HG03108 (cell line): Measurements from ENCODE around the gene CD1C.
"Not testable (repeated sequence)": the region's sequence is repeated elsewhere in the genome, so short reads cannot be mapped to it uniquely, and the experiment has no call there.

Source experiments
- ATAC-seq: cut with Tn5 transposase; IDR thresholded peaks from one replicate; pipeline ENCODE4 v1.9.1; 2021; ENCODE audit warnings: moderate library complexity; ENCODE audit not compliant: unreplicated experiment

CD1C gene

GRCh38 chr1:158327481-158327880 lies 37.8 kb downstream of the CD1C start:
- ATAC-seq: no peak

GRCh38 chr1:158328426-158328825 lies 38.7 kb downstream of the CD1C start:
- no peak for ATAC-seq

- no peak for ATAC-seq
These were observed 39.6 kb downstream of the CD1C start for GRCh38 chr1:158329300-158329699.

GRCh38 chr1:158329733-158330132 lies 40.0 kb downstream of the CD1C start:
- no peak for ATAC-seq

- ATAC-seq: no peak
These were observed 40.8 kb downstream of the CD1C start for GRCh38 chr1:158330391-158331105.

GRCh38 chr1:158331106-158331425 lies 41.3 kb downstream of the CD1C start:
- ATAC-seq: no peak

GRCh38 chr1:158331481-158332150 lies 41.9 kb downstream of the CD1C start, which contains the start of gene CD1B:
CD1B (minus strand) TSS chr1:158331531; CDS start chr1:158331423, 108 bp downstream.
- no peak for ATAC-seq

GRCh38 chr1:158333405-158334155 lies 43.9 kb downstream of the CD1C start:
- ATAC-seq: no peak

GRCh38 chr1:158334526-158335212 lies 44.9 kb downstream of the CD1C start:
- ATAC-seq: no peak

- ATAC-seq: no peak
These were observed 45.5 kb downstream of the CD1C start for GRCh38 chr1:158335213-158335532.

- ATAC-seq: not testable (repeated sequence)
These were observed 46.7 kb downstream of the CD1C start for GRCh38 chr1:158336413-158336812.
